Tibial nerve (tissue), 4 donors: ENCODE data around the gene OR9G4. TPM values are rescaled to one million over a fixed set of nuclear protein-coding genes. Genes with fewer than 3 reads are reported as not detected.

Experiments
- DNase-seq, 2 donors: peaks; one replicate each; pipeline ENCODE4 v3.0.0-alpha.2; 2019; ENCODE audit warnings: low spot score in 2 of 2
- H3K27ac ChIP-seq, 4 donors: fragments of 200-600 bp; sonication (generic) in 3 of 4; one replicate each; pipeline ENCODE4 v1.5.1; 2017 to 2019; ENCODE audit warnings: mild to moderate bottlenecking in 1 of 4
- H3K27me3 ChIP-seq, 2 donors: fragments of 200-600 bp; sonication (generic) in 1 of 2; one replicate each; pipeline versions ENCODE4 v1.5.1 to v1.6.0; 2017 to 2019
- H3K36me3 ChIP-seq, 3 donors: fragments of 200-600 bp; sonication (generic); one replicate each; pipeline ENCODE4 v1.5.1; 2018 to 2019
- H3K4me1 ChIP-seq, 4 donors: fragments of 200-600 bp; sonication (generic) in 3 of 4; one replicate each; pipeline ENCODE4 v1.5.1; 2017 to 2019
- H3K4me3 ChIP-seq, 4 donors: fragments of 200-600 bp; sonication (generic) in 3 of 4; one replicate each; pipeline ENCODE4 v1.5.1; 2017 to 2019; ENCODE audit warnings: mild to moderate bottlenecking in 1 of 4, moderate library complexity in 1 of 4
- H3K9me3 ChIP-seq, 4 donors: fragments of 200-600 bp; sonication (generic) in 3 of 4; one replicate each; pipeline ENCODE4 v1.5.1; 2017 to 2019
- CTCF ChIP-seq, 5 experiments: fragments of 200-600 bp in 3 of 5; fragments of 450-650 bp in 2 of 5; sonication (generic) in 3 of 5; IDR thresholded peaks; one replicate each; pipeline ENCODE4 v1.5.1; 2016 to 2019; ENCODE audit warnings: antibody characterized with exemption in 5 of 5, mild to moderate bottlenecking in 3 of 5, moderate library complexity in 2 of 5
- EP300 ChIP-seq, 2 donors: sonication (generic); formaldehyde crosslinking; IDR thresholded peaks; one replicate each; pipeline ENCODE4 v1.6.1; 2017; ENCODE audit warnings: antibody characterized with exemption in 2 of 2, mild to moderate bottlenecking in 1 of 2
- POLR2A ChIP-seq, 2 donors: fragments of 450-650 bp; IDR thresholded peaks; one replicate each; pipeline ENCODE4 v1.6.1; 2017; ENCODE audit warnings: antibody characterized with exemption in 2 of 2, mild to moderate bottlenecking in 2 of 2, moderate library complexity in 2 of 2
- WGBS, 2 donors: methylation state at CpG; one replicate each; pipeline ENCODE4 v1.1.5; 2018; 5-methylcytosine and 5-hydroxymethylcytosine counted together
- total RNA-seq, 4 donors: library from RNA; depleted of rRNA; stranded (reverse); fragments of >200 nt; gene quantifications; one replicate each; pipeline ENCODE4 v1.1.0, GENCODE V29; 2016

The OR9G4 gene
- total RNA-seq: not detected

DNA sequence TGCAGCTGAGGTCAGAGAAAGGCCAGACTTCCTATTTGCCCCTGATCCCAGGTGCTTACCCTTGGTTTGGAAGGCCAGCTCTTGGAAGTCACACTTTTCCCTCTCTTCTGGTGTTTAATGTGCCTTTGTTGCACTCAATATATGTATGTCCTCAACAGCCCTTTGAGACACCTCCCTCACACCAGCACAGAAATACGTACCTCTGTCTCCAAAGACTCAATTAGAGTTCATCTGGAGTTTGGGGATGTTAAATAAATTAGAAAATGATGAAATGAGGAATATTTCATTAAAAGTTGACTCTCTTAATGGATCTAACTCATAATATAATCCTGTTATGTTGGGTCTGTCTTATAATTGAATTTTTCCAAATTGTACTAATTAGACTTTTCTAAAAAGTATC, at the start of gene OR9G4:
Gene OR9G4 (minus strand): TSS at position 101 of the 400 bp plus-strand sequence. CDS start 4,931 bp downstream, outside the sequence.
- H3K4me3 ChIP-seq: no peak within 1 kb of the TSS
- no peaks in the 10 kb centered on the region for H3K4me1 ChIP-seq
- H3K27me3 ChIP-seq: no peaks in the 10 kb centered on the region
- no peak for DNase-seq
- H3K27ac ChIP-seq: no peak within 1 kb of the TSS
- H3K36me3 ChIP-seq: no peaks in the 10 kb centered on the region
- H3K9me3 ChIP-seq: no peaks in the 10 kb centered on the region
- 58 to 68% methylated on average over 1 of the region's 1 CpG for whole genome bisulfite sequencing, 2 donors
- TF ChIP-seq CTCF (IDR thresholded peaks at IDR 0.05): no peak
- no peak for TF ChIP-seq EP300 (IDR thresholded peaks at IDR 0.05)
- TF ChIP-seq POLR2A (IDR thresholded peaks at IDR 0.05): no peak

GRCh38 chr11:56783448-56784041, 35.0 kb upstream of the OR9G4 start:
- peak in 1 of 2 donors; percentile 10 for DNase-seq
- TF ChIP-seq POLR2A (IDR thresholded peaks at IDR 0.05) (no peak), CTCF (IDR thresholded peaks at IDR 0.05) (peak in 4 of 5 experiments; percentile 31 to 51 (median 40))
- 9 to 11% methylated on average over 6 of the region's 6 CpGs for WGBS, 2 donors
- Histone ChIP-seq H3K4me1 (no peaks in the 10 kb centered on the region), H3K36me3 (no peaks in the 10 kb centered on the region), H3K27me3 (no peaks in the 10 kb centered on the region), H3K9me3 (no peaks in the 10 kb centered on the region), H3K4me3 (no peak overlapping the region), H3K27ac (no peak overlapping the region)

- Histone ChIP-seq H3K4me1 (no peaks in the 10 kb centered on the region), H3K27me3 (no peaks in the 10 kb centered on the region), H3K36me3 (no peaks in the 10 kb centered on the region), H3K9me3 (no peaks in the 10 kb centered on the region), H3K4me3 (no peak overlapping the region), H3K27ac (no peak overlapping the region)
- DNase-seq: no peak
- 88 to 91% methylated on average over 10 of the region's 10 CpGs for WGBS, 2 donors
- TF ChIP-seq EP300 (IDR thresholded peaks at IDR 0.05) (no peak), CTCF (IDR thresholded peaks at IDR 0.05) (no peak), POLR2A (IDR thresholded peaks at IDR 0.05) (no peak)
These were observed 33.8 kb upstream of the OR9G4 start for GRCh38 chr11:56782167-56782847.

DNA sequence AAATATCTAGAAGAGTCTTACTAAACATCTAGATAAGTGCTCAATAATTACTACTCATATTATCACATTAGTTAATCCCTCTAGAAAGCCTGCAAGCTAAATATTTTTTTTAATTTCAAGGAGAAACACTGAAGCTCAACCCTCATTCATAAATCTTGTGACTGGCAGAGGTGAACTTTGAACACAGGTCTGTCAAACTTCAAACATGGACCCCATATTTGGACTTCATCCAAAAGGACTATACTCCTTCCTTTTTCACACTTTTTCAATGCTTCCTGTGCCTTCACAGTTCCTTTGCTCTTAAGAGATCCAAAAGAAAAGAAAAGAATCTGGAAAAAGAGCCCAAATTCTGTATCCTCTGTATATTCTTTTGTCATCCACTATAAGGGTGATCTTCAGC, 28.3 kb upstream of the OR9G4 start:
- H3K9me3 ChIP-seq: no peaks in the 10 kb centered on the region
- no peak overlapping the region for H3K27ac ChIP-seq
- DNase-seq: no peak
- no peak overlapping the region for H3K4me3 ChIP-seq
- H3K27me3 ChIP-seq: no peaks in the 10 kb centered on the region
- H3K4me1 ChIP-seq: no peaks in the 10 kb centered on the region
- H3K36me3 ChIP-seq: no peaks in the 10 kb centered on the region
- no peak for TF ChIP-seq EP300 (IDR thresholded peaks at IDR 0.05)
- TF ChIP-seq CTCF (IDR thresholded peaks at IDR 0.05): no peak
- TF ChIP-seq POLR2A (IDR thresholded peaks at IDR 0.05): no peak

GRCh38 chr11:56764976-56765375, 16.5 kb upstream of the OR9G4 start:
- no peaks in the 10 kb centered on the region for H3K27me3 ChIP-seq
- H3K27ac ChIP-seq: no peak overlapping the region
- no peak for DNase-seq
- no peaks in the 10 kb centered on the region for H3K9me3 ChIP-seq
- no peak overlapping the region for H3K4me3 ChIP-seq
- WGBS, 2 donors: 79 to 88% methylated on average over 4 of the region's 4 CpGs
- no peaks in the 10 kb centered on the region for H3K36me3 ChIP-seq
- H3K4me1 ChIP-seq: no peaks in the 10 kb centered on the region
- TF ChIP-seq POLR2A (IDR thresholded peaks at IDR 0.05) (no peak), EP300 (IDR thresholded peaks at IDR 0.05) (no peak), CTCF (IDR thresholded peaks at IDR 0.05) (no peak)
